GM12891 (cell line): ENCODE data around the gene SBF1.

Experiments used
- PAX5 ChIP-seq: IDR thresholded peaks from 2 replicates; pipeline ENCODE4 v1.6.1; 2011; ENCODE audit warnings: low read length, moderate library complexity, mild to moderate bottlenecking; ENCODE audit not compliant: insufficient read depth, severe bottlenecking
- SPI1 ChIP-seq: IDR thresholded peaks from 2 replicates; pipeline ENCODE4 v1.6.1; 2011; ENCODE audit warnings: low read depth, low read length, control low read depth
- TAF1 ChIP-seq: IDR thresholded peaks from 2 replicates; pipeline ENCODE4 v1.6.1; 2011; ENCODE audit warnings: low read depth, low read length, control low read depth

GRCh38 chr22:50461979-50462540 lies 12.8 kb downstream of the SBF1 start:
- no peak for TF ChIP-seq SPI1
- TF ChIP-seq TAF1, result no peak
- TF ChIP-seq PAX5, result no peak
